Measurements from ENCODE around the gene SEC16B.

SEC16B gene

GRCh38 chr1:177914603-177915002 is 55.3 kb downstream of the SEC16B start:
- no peak for TF ChIP-seq CTCF (conservative IDR thresholded peaks at IDR 0.05; ENCODE audit: low read depth, low read length)

DNA sequence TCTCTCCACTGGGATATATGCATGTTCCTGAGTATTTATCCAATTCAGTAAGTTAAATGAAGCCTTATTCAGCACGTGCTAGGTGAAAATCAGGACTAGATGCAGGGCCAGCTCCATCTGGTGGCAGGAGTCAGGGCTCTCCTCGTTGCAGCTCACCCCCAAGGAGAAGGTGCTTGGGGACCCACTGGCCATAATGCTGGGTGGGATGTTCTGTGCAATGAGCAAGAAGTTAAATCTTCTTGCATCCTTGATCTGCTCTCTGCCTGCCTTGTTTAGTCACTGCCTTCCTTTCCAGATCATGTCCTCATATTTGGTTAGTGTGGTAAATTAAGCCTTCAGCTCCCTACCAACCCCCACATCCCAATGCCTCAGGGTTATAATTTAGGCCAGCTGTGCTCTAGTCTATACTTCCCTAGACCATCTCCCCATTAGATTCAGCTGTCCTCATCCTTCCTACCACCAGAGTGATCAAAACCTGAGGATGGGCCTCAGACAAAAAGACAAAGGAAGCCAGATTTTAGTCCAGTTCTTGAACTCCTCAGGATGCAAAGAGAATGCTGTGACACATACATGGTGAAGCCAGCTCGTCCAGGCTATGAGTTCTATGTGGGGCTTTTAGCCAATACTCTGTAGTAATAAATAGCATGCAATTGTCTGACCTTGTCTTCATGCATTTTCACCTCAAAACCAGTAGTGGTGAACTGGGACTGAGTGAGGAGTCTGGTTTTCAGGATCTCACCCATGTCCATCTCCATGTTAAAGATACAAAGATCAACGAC is 55.9 kb downstream of the SEC16B start:
- no peak overlapping the region for H3K4me3 ChIP-seq (ENCODE audit: low read length)
- peak; percentile 65 for TF ChIP-seq CTCF (conservative IDR thresholded peaks at IDR 0.05; ENCODE audit: low read depth, low read length)
- no peak for DNase-seq (ENCODE audit: low read depth)

More at GRCh38 chr1:177914603-177915002, 55.3 kb downstream of the SEC16B start:
- H3K4me3 ChIP-seq (ENCODE audit: low read length), result no peak overlapping the region
- no peak for DNase-seq (ENCODE audit: low read depth)

- TF ChIP-seq CTCF (conservative IDR thresholded peaks at IDR 0.05; ENCODE audit: low read depth, low read length), result no peak
- H3K4me3 ChIP-seq (ENCODE audit: low read length), result no peak overlapping the region
- DNase-seq (ENCODE audit: low read depth), result no peak
These were observed 56.9 kb downstream of the SEC16B start for GRCh38 chr1:177912991-177913390.

DNA sequence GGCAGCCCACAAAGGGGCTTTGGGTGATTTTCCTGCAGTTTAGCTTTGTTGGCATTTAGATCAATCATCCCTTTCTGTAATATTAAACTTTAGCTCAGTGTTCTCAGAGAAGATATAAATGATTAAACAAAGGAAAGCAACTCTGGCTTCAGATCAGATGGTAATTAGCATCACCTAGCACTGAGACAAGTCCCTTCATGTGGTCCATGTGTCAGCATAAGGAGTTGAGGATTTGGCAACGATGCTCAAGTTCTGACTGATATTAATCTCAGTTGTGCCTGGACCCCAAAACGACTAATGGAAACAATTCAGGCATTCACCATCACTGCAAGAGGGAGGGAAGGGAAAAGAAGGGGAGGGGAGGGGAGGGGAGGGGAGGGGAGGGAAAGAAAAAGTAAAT is 60.4 kb downstream of the SEC16B start:
- DNase-seq (ENCODE audit: low read depth), result no peak
- H3K4me3 ChIP-seq (ENCODE audit: low read length), result no peak overlapping the region
- no peak for TF ChIP-seq CTCF (conservative IDR thresholded peaks at IDR 0.05; ENCODE audit: low read depth, low read length)

- TF ChIP-seq CTCF (conservative IDR thresholded peaks at IDR 0.05; ENCODE audit: low read depth, low read length), result no peak
- no peak for DNase-seq (ENCODE audit: low read depth)
- H3K4me3 ChIP-seq (ENCODE audit: low read length), result no peak overlapping the region
These were observed 62.9 kb downstream of the SEC16B start for GRCh38 chr1:177907000-177907399.

DNA sequence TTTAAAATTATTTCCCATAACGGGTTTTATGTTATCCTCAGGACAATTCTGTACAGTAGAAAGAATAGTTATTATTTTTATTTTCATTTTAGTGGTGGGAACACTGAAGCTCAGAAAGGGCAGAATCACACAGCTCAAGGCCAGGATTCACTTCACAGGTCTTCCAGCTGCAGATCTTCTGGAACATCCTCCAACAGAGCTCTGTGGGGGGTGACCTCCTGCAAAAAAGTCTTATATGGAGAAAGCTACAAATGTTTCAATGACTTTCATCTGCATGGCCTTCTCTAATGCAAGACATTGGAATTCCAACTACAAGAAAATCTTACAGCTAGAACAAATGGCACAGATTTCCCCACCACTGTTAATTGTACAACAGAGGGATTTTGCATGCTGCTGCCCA is 64.2 kb downstream of the SEC16B start:
- no peak overlapping the region for H3K4me3 ChIP-seq (ENCODE audit: low read length)
- no peak for TF ChIP-seq CTCF (conservative IDR thresholded peaks at IDR 0.05; ENCODE audit: low read depth, low read length)
- no peak for DNase-seq (ENCODE audit: low read depth)

DNA sequence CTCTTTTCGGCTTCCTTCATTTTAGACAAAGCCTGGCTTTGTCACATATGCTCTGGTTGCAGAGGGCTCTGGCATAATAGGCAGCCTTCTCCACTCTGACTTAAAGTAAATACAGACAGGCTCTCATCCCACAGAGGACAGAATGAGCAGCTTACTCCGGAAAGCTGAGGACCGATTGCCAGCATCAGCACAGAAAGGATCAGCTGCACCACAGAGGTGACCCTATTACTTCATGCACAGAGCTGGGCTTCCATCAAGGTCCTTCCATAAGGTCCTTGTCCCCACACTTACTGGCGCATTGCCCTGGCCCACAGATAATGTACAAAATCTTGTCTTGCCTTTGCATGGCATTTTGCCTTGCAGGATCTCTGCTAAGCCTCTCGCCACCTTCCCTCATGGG is 67.6 kb downstream of the SEC16B start:
- no peak for TF ChIP-seq CTCF (conservative IDR thresholded peaks at IDR 0.05; ENCODE audit: low read depth, low read length)
- DNase-seq (ENCODE audit: low read depth), result no peak

More for the DNA sequence above, 67.6 kb downstream of the SEC16B start:
- no peak overlapping the region for H3K4me3 ChIP-seq (ENCODE audit: low read length)
